Hepatocyte (in vitro differentiated cells): Measurements from ENCODE around the gene RNF141. TPM values are rescaled to one million over a fixed set of nuclear protein-coding genes. Genes with fewer than 3 reads are reported as not detected.

ENCODE experiments used
- DNase-seq: peaks from one replicate; pipeline ENCODE4 v3.0.0-alpha.2; 2016; ENCODE audit warnings: low spot score
- H2AFZ ChIP-seq: fragments of 200-600 bp; sonication (generic); 2 replicates; pipeline ENCODE4 v1.6.0; 2016; ENCODE audit warnings: antibody characterized with exemption, mild to moderate bottlenecking
- H3K27ac ChIP-seq: fragments of 200-600 bp; sonication (generic); 2 replicates; pipeline ENCODE4 v1.5.1; 2016; ENCODE audit warnings: mild to moderate bottlenecking
- H3K27me3 ChIP-seq: fragments of 200-600 bp; sonication (generic); 2 replicates; pipeline ENCODE4 v1.6.1; 2016
- H3K36me3 ChIP-seq: fragments of 200-600 bp; sonication (generic); replicated peaks from 2 replicates; pipeline ENCODE4 v1.5.1; 2016; ENCODE audit warnings: low read depth; ENCODE audit not compliant: insufficient read depth
- H3K4me1 ChIP-seq: fragments of 200-600 bp; sonication (generic); 2 replicates; pipeline ENCODE4 v1.5.1; 2016; ENCODE audit warnings: mild to moderate bottlenecking, moderate library complexity; ENCODE audit not compliant: insufficient read depth
- H3K4me2 ChIP-seq: fragments of 200-600 bp; sonication (generic); 2 replicates; pipeline ENCODE4 v1.6.0; 2016
- H3K4me3 ChIP-seq: fragments of 200-600 bp; sonication (generic); 2 replicates; pipeline ENCODE4 v1.5.1; 2016; ENCODE audit warnings: mild to moderate bottlenecking
- H3K79me2 ChIP-seq: fragments of 200-600 bp; sonication (generic); 2 replicates; pipeline ENCODE4 v1.6.0; 2017; ENCODE audit warnings: mild to moderate bottlenecking
- H3K9me2 ChIP-seq: fragments of 200-600 bp; sonication (generic); replicated peaks from 2 replicates; pipeline ENCODE4 v1.6.0; 2017; ENCODE audit warnings: mild to moderate bottlenecking; ENCODE audit not compliant: insufficient read depth
- H3K9me3 ChIP-seq: fragments of 200-600 bp; sonication (generic); 2 replicates; pipeline ENCODE4 v1.5.1; 2016; ENCODE audit warnings: low read depth, mild to moderate bottlenecking
- H4K20me1 ChIP-seq: fragments of 200-600 bp; sonication (generic); 2 replicates; pipeline ENCODE4 v1.6.0; 2016; ENCODE audit warnings: mild to moderate bottlenecking; ENCODE audit not compliant: insufficient read depth, poor library complexity, severe bottlenecking
- CTCF ChIP-seq: fragments of 200-600 bp; sonication (generic); IDR thresholded peaks from 2 replicates; pipeline ENCODE4 v1.5.1; 2016; ENCODE audit warnings: antibody characterized with exemption, mild to moderate bottlenecking; ENCODE audit not compliant: poor library complexity
- EZH2 ChIP-seq: fragments of 200-600 bp; sonication (generic); IDR thresholded peaks from 2 replicates; pipeline ENCODE4 v1.6.1; 2016; ENCODE audit warnings: antibody characterized with exemption, mild to moderate bottlenecking, borderline replicate concordance
- EZH2phosphoT487 ChIP-seq: fragments of 200-600 bp; sonication (generic); IDR thresholded peaks from one replicate; pipeline ENCODE4 v1.6.1; 2018; ENCODE audit warnings: antibody characterized with exemption, mild to moderate bottlenecking, low read depth, moderate library complexity; ENCODE audit not compliant: unreplicated experiment, severe bottlenecking
- WGBS: methylation state at CpG from one replicate; pipeline ENCODE4 v1.1.6; 2016; ENCODE audit warnings: low lambda C conversion rate; ENCODE audit errors: missing lambda C conversion rate; 5-methylcytosine and 5-hydroxymethylcytosine counted together
- polyA plus RNA-seq: library from polyadenylated mRNA; unstranded; fragments of >200 nt; fragmentation: Nextera tagmentation; extraction: Ambion mirVana; gene quantifications from 2 replicates; pipeline ENCODE4 v1.2.1, GENCODE V29; 2016
- total RNA-seq: library from RNA; depleted of rRNA; stranded (reverse); fragments of >200 nt; gene quantifications from 2 replicates; pipeline ENCODE4 v1.2.3, GENCODE V29; 2014

Gene RNF141
- total and polyA plus RNA-seq, 2 experiments from 2014 or later, result 21.2 to 32.9 TPM

GRCh38 chr11:10496296-10496936, 44.6 kb downstream of the RNF141 start:
- Histone ChIP-seq H2AFZ (no peak overlapping the region), H3K9me3 (no peaks in the 10 kb centered on the region), H3K27me3 (no peaks in the 10 kb centered on the region), H3K9me2 (no peaks in the 10 kb centered on the region), H3K4me2 (no peak overlapping the region), H3K36me3 (no peaks in the 10 kb centered on the region), H3K4me3 (no peak overlapping the region), H3K4me1 (no peaks in the 10 kb centered on the region), H4K20me1 (no peaks in the 10 kb centered on the region), H3K79me2 (no peaks in the 10 kb centered on the region), H3K27ac (no peak overlapping the region)
- WGBS, result 94% methylated on average over 4 of the region's 4 CpGs
- TF ChIP-seq CTCF (no peak), EZH2 (no peak), EZH2phosphoT487 (no peak)
- DNase-seq, result no peak

GRCh38 chr11:10495464-10495786, 45.6 kb downstream of the RNF141 start:
- WGBS, result 95% methylated on average over 8 of the region's 8 CpGs

GRCh38 chr11:10494636-10495463, 46.1 kb downstream of the RNF141 start:
- no peaks in the 10 kb centered on the region for H3K36me3 ChIP-seq
- no peak for DNase-seq
- no peaks in the 10 kb centered on the region for H3K4me1 ChIP-seq
- WGBS, result 94% methylated on average over 14 of the region's 14 CpGs
- no peak overlapping the region for H3K4me2 ChIP-seq
- H2AFZ ChIP-seq, result no peak overlapping the region
- no peaks in the 10 kb centered on the region for H3K9me2 ChIP-seq
- no peaks in the 10 kb centered on the region for H3K9me3 ChIP-seq
- no peaks in the 10 kb centered on the region for H3K27me3 ChIP-seq
- TF ChIP-seq CTCF, result no peak
- no peak for TF ChIP-seq EZH2phosphoT487
- TF ChIP-seq EZH2, result no peak
- H3K27ac ChIP-seq, result no peak overlapping the region
- no peaks in the 10 kb centered on the region for H3K79me2 ChIP-seq
- no peaks in the 10 kb centered on the region for H4K20me1 ChIP-seq
- no peak overlapping the region for H3K4me3 ChIP-seq

More at GRCh38 chr11:10495464-10495786, 45.6 kb downstream of the RNF141 start:
- no peak for DNase-seq
- no peaks in the 10 kb centered on the region for H3K4me1 ChIP-seq
- H2AFZ ChIP-seq, result no peak overlapping the region
- no peaks in the 10 kb centered on the region for H3K36me3 ChIP-seq
- H3K79me2 ChIP-seq, result no peaks in the 10 kb centered on the region
- no peak overlapping the region for H3K27ac ChIP-seq
- no peak for TF ChIP-seq CTCF
- no peak for TF ChIP-seq EZH2
- no peak for TF ChIP-seq EZH2phosphoT487
- H3K27me3 ChIP-seq, result no peaks in the 10 kb centered on the region
- H4K20me1 ChIP-seq, result no peaks in the 10 kb centered on the region
- no peak overlapping the region for H3K4me3 ChIP-seq
- H3K9me2 ChIP-seq, result no peaks in the 10 kb centered on the region
- no peaks in the 10 kb centered on the region for H3K9me3 ChIP-seq
- no peak overlapping the region for H3K4me2 ChIP-seq
